K562 (cell line): ENCODE measurements around the gene LGALS13. TPM values are rescaled to one million over a fixed set of nuclear protein-coding genes. Genes with fewer than 3 reads are reported as not detected.

Experiments used
- ATAC-seq: fragments of 200-7000 bp; cut with Tn5 transposase; 3 replicates; pipeline ENCODE4 v1.9.1; 2020; ENCODE audit warnings: moderate library complexity
- BruUV-seq: library from RNA; stranded (reverse); fragments of 400-500 nt; replicated peaks from 2 replicates; lab custom pipeline; 2021; lab: Mats Ljungman, UMichigan
- CTCF ChIA-PET: fragments of 300-600 bp; formaldehyde crosslinking; extraction: SDS; loops from one replicate; lab custom pipeline; 2021; ENCODE audit warnings: low intra/inter-chr PET ratio; lab: Yijun Ruan, JAX
- POLR2A ChIA-PET: fragments of 300-600, 350-650 bp; sonication (Branson Sonifier 250); formaldehyde crosslinking; extraction: SDS; loops from one replicate; lab custom pipeline; 2021; ENCODE audit warnings: antibody characterized with exemption, inconsistent platforms; lab: Yijun Ruan, JAX
- DNase-seq, 4 experiments: peaks; one replicate each; pipeline versions ENCODE4 v3.0.0 to v3.0.0-alpha.2; 2011 to 2018; ENCODE audit warnings: low spot score in 3 of 4, mixed read lengths in 3 of 4; ENCODE audit errors: extremely low read depth in 1 of 4
- FAIRE-seq: peaks from 2 replicates; lab custom pipeline; 2011; peaks lifted over from hg19 to GRCh38; lab: Jason Lieb, UNC
- H2AFZ ChIP-seq: 2 replicates; pipeline ENCODE4 v1.6.0; 2011; ENCODE audit warnings: low read depth, low read length, control low read depth, inconsistent platforms
- H3K27ac ChIP-seq: fragments of 200-600 bp; 3 replicates; pipeline ENCODE4 v1.8.0; 2011; ENCODE audit warnings: low read depth, mild to moderate bottlenecking, control low read depth, inconsistent platforms, low read length, moderate library complexity, mixed read lengths; ENCODE audit errors: extremely low read depth
- H3K27me3 ChIP-seq, 2 experiments: fragments of 300-600 bp in 1 of 2; 2 replicates in 1 of 2; 3 replicates in 1 of 2; pipeline versions ENCODE4 v1.6.0 to v1.8.0; 2011; ENCODE audit warnings: inconsistent platforms in 2 of 2, low read length in 2 of 2, mild to moderate bottlenecking in 1 of 2, mixed read lengths in 1 of 2, moderate library complexity in 1 of 2; ENCODE audit not compliant: control insufficient read depth in 2 of 2, insufficient read depth in 2 of 2
- H3K36me3 ChIP-seq: fragments of 300-600 bp; 3 replicates; pipeline ENCODE4 v1.8.0; 2011; ENCODE audit warnings: mild to moderate bottlenecking, low read length, inconsistent platforms; ENCODE audit not compliant: control insufficient read depth, insufficient read depth
- H3K4me1 ChIP-seq, 2 experiments: fragments of 200-600 bp in 1 of 2; replicated peaks in 1 of 2; 2 replicates in 1 of 2; 3 replicates in 1 of 2; pipeline versions ENCODE4 v1.5.1 to v1.8.0; 2011; ENCODE audit warnings: inconsistent platforms in 2 of 2, low read length in 2 of 2, mild to moderate bottlenecking in 1 of 2, mixed read lengths in 1 of 2, moderate library complexity in 1 of 2; ENCODE audit not compliant: control insufficient read depth in 2 of 2, insufficient read depth in 2 of 2
- H3K4me2 ChIP-seq: 2 replicates; pipeline ENCODE4 v1.6.1; 2011; ENCODE audit warnings: low read length, control low read depth, inconsistent platforms, mixed read lengths; ENCODE audit not compliant: insufficient read depth
- H3K4me3 ChIP-seq: fragments of 200-600 bp; sonication (generic), shearing (Covaris generic); 2 replicates; pipeline ENCODE4 v1.5.1; 2016; ENCODE audit warnings: control low read depth, inconsistent platforms
- H3K79me2 ChIP-seq: fragments of 200-600 bp; 3 replicates; pipeline ENCODE4 v1.8.0; 2011; ENCODE audit warnings: low read length, inconsistent platforms; ENCODE audit not compliant: control insufficient read depth, insufficient read depth
- H3K9ac ChIP-seq, 2 experiments: 2 replicates each; pipeline versions ENCODE4 v1.6.0 to v1.6.1; 2011; ENCODE audit warnings: low read depth in 2 of 2, low read length in 2 of 2, control low read depth in 1 of 2, inconsistent platforms in 1 of 2, mild to moderate bottlenecking in 1 of 2, mixed read lengths in 1 of 2; ENCODE audit not compliant: insufficient read depth in 1 of 2
- H3K9me1 ChIP-seq: one replicate; pipeline ENCODE4 v1.6.0; 2011; ENCODE audit warnings: inconsistent platforms, mild to moderate bottlenecking, low read length, moderate library complexity; ENCODE audit not compliant: control insufficient read depth, insufficient read depth
- H3K9me3 ChIP-seq: replicated peaks from 2 replicates; pipeline ENCODE4 v1.5.1; 2011; ENCODE audit warnings: low read depth, low read length, inconsistent platforms; ENCODE audit not compliant: control insufficient read depth, insufficient read depth
- H4K20me1 ChIP-seq: replicated peaks from 2 replicates; pipeline ENCODE4 v1.6.1; 2011; ENCODE audit warnings: low read length, inconsistent platforms, mixed read lengths; ENCODE audit not compliant: control insufficient read depth, insufficient read depth
- CAMTA2 ChIP-seq: fragments of 250-450 bp; sonication (Bioruptor Pico); conservative IDR thresholded peaks from 2 replicates; pipeline ENCODE4 v1.5.1; 2022
- CBX3 ChIP-seq, 2 experiments: IDR thresholded peaks; 1 replicate in 1 of 2; 2 replicates in 1 of 2; pipeline ENCODE4 v1.6.1; 2012; ENCODE audit warnings: inconsistent platforms in 2 of 2, low read length in 2 of 2, borderline replicate concordance in 1 of 2, control low read depth in 1 of 2
- ETV5 ChIP-seq: sonication (generic); formaldehyde crosslinking; IDR thresholded peaks from 2 replicates; pipeline ENCODE4 v1.4.0; 2020; ENCODE audit warnings: low read depth, mild to moderate bottlenecking, missing genetic modification reagents
- MED1 ChIP-seq: sonication (generic); formaldehyde crosslinking; IDR thresholded peaks from 2 replicates; pipeline ENCODE4 v1.8.1; 2023; ENCODE audit warnings: missing genetic modification reagents, borderline replicate concordance
- ZBTB40 ChIP-seq, 2 experiments: fragments of 450-650 bp in 1 of 2; sonication (generic) in 1 of 2; formaldehyde crosslinking in 1 of 2; IDR thresholded peaks; 2 replicates each; pipeline versions ENCODE4 v1.7.1 to v1.9.0; 2016 to 2022; ENCODE audit warnings: inconsistent platforms in 1 of 2, mild to moderate bottlenecking in 1 of 2, missing genetic modification reagents in 1 of 2
- ZNF280B ChIP-seq: fragments of 250-450 bp; sonication (Bioruptor Pico); IDR thresholded peaks from 2 replicates; pipeline ENCODE4 v1.5.1; 2021; ENCODE audit warnings: mild to moderate bottlenecking
- ZNF282 ChIP-seq: sonication (generic); formaldehyde crosslinking; IDR thresholded peaks from 2 replicates; pipeline ENCODE4 v1.8.1; 2023; ENCODE audit warnings: missing genetic modification reagents
- WGBS: fragments of 100-300 bp; shearing (Covaris generic); methylation state at CpG from one replicate; pipeline ENCODE4 v1.1.6; 2016; ENCODE audit warnings: low coverage, mixed read lengths; ENCODE audit not compliant: insufficient coverage; ENCODE audit errors: missing lambda C conversion rate; 5-methylcytosine and 5-hydroxymethylcytosine counted together
- in situ Hi-C: fragments of 300-500 bp; cut with MboI; formaldehyde crosslinking; loops from 4 replicates; pipeline ENCODE4 v1.15.0; 2018; ENCODE audit warnings: inconsistent platforms, mixed read lengths
- intact Hi-C: fragments of 100-400 bp; cut with micrococcal nuclease; formaldehyde crosslinking; loops from 2 replicates; pipeline ENCODE4 v1.14.2; 2022
- polyA plus RNA-seq, 8 experiments: library from polyadenylated mRNA; depleted of rRNA in 4 of 8; stranded (reverse) in 5 of 8; unstranded in 3 of 8; fragments of >200 nt; fragmentation: Nextera tagmentation in 2 of 8; fragmentation: Illumina TruSeq in 1 of 8; extraction: Ambion mirVana in 2 of 8; extraction: Trizol in 1 of 8; gene quantifications; 2 replicates each; pipeline versions ENCODE4 v1.2.1 to v1.2.3, GENCODE V29; 2011 to 2014; ENCODE audit warnings: inconsistent platforms in 1 of 8, missing spikeins in 1 of 8
- total RNA-seq, 7 experiments: library from RNA; depleted of rRNA in 6 of 7; stranded (reverse); fragments of >200 nt in 6 of 7; fragmentation: Illumina TruSeq in 2 of 7; extraction: Trizol in 2 of 7; gene quantifications; 2 replicates each; pipeline versions ENCODE4 v1.2.1 to v1.2.3, GENCODE V29; 2011 to 2021; ENCODE audit warnings: low replicate concordance in 1 of 7

Gene LGALS13
- total and polyA plus RNA-seq, 9 of the 15 experiments (the other 6 are each of a cell fraction or from before 2014, with no cell fraction given), result 0.11 to 0.43 TPM; not detected in 7

- no peak overlapping the region for H3K4me3 ChIP-seq
- no peak for TF ChIP-seq ZNF280B
- no peak for TF ChIP-seq CAMTA2 (CRISPR knock-in tag)
- no peak for TF ChIP-seq CBX3 (IDR thresholded peaks at IDR 0.05; ENCODE audit: borderline replicate concordance in 1 of 2, low read length in 2 of 2)
- TF ChIP-seq MED1 (CRISPR knock-in tag), result no peak
- TF ChIP-seq ETV5 (CRISPR knock-in tag), result no peak
- TF ChIP-seq ZNF282 (CRISPR knock-in tag), result no peak
- TF ChIP-seq ZBTB40 (IDR thresholded peaks at IDR 0.05), result no peak
- TF ChIP-seq ZBTB40 (CRISPR knock-in tag; IDR thresholded peaks at IDR 0.05), result no peak
Observed at GRCh38 chr19:39582891-39583625, 19.3 kb upstream of the LGALS13 start.

More at GRCh38 chr19:39582891-39583625, 19.3 kb upstream of the LGALS13 start:
- ChIA-PET POLR2A (no interaction called here), CTCF (no interaction called here)
- Histone ChIP-seq H3K27ac (no peak overlapping the region), H2AFZ (no peak overlapping the region), H3K36me3 (no peaks in the 10 kb centered on the region), H4K20me1 (no peaks in the 10 kb centered on the region), H3K4me1 (no peaks in the 10 kb centered on the region), H3K4me2 (no peak overlapping the region), H3K79me2 (no peaks in the 10 kb centered on the region), H3K27me3 (peaks cover 0 to 10% of the 10 kb centered on the region in 2 experiments; a peak in 2 of 5 replicates), H3K9me1 (no peaks in the 10 kb centered on the region), H3K9me3 (no peaks in the 10 kb centered on the region), H3K9ac (no peak overlapping the region)
- in situ Hi-C loops, result no loop called here
- DNase-seq (no peak), ATAC-seq (no peak), FAIRE-seq (no peak)
- WGBS, result 0% methylated on average over 8 of the region's 8 CpGs
- no TSS peak for BruUV-seq
- intact Hi-C loops, result no loop called here
